Stimulated activated CD8-positive, alpha-beta memory T cell treated with anti-CD3 and anti-CD28 coated beads, Interleukin-12 subunit alpha, Interleukin-12 subunit beta, amount 100 ng/mL, for 24 hours (primary cell): ENCODE measurements around the gene ZKSCAN1.

ENCODE experiments used
- DNase-seq: peaks from one replicate; pipeline ENCODE4 v3.0.0-alpha.2; 2020; ENCODE audit errors: extremely low read depth

Gene ZKSCAN1

GRCh38 chr7:100038326-100038725 lies 22.9 kb downstream of the ZKSCAN1 start:
- no peak for DNase-seq

GRCh38 chr7:100040575-100040974 lies 25.2 kb downstream of the ZKSCAN1 start:
- DNase-seq: no peak

GRCh38 chr7:100044718-100045117 lies 29.3 kb downstream of the ZKSCAN1 start:
- no peak for DNase-seq

GRCh38 chr7:100048680-100049079 lies 33.3 kb downstream of the ZKSCAN1 start:
- DNase-seq: no peak

GRCh38 chr7:100049441-100050291 lies 34.3 kb downstream of the ZKSCAN1 start, which contains the start of gene ZSCAN21:
Gene ZSCAN21 (plus strand): TSS chr7:100049774. CDS start chr7:100057007, 7,233 bp downstream.
- DNase-seq: peak; percentile 62

GRCh38 chr7:100051611-100052010 lies 36.2 kb downstream of the ZKSCAN1 start:
- no peak for DNase-seq

- DNase-seq: no peak
Observed at GRCh38 chr7:100053215-100053614, 37.8 kb downstream of the ZKSCAN1 start.

GRCh38 chr7:100057006-100057405 lies 41.6 kb downstream of the ZKSCAN1 start:
- no peak for DNase-seq

- DNase-seq: no peak
Observed at GRCh38 chr7:100059251-100059739, 43.9 kb downstream of the ZKSCAN1 start.

GRCh38 chr7:100061518-100062193 lies 46.3 kb downstream of the ZKSCAN1 start:
- DNase-seq: no peak

- no peak for DNase-seq
Observed at GRCh38 chr7:100063376-100063775, 48.0 kb downstream of the ZKSCAN1 start.

GRCh38 chr7:100064162-100064561 lies 48.8 kb downstream of the ZKSCAN1 start:
- DNase-seq: no peak

GRCh38 chr7:100065452-100066186 lies 50.2 kb downstream of the ZKSCAN1 start:
- DNase-seq: no peak

- DNase-seq: no peak
Observed at GRCh38 chr7:100066953-100067352, 51.6 kb downstream of the ZKSCAN1 start.

- DNase-seq: no peak
Observed at GRCh38 chr7:100069991-100070390, 54.6 kb downstream of the ZKSCAN1 start.

- DNase-seq: no peak
Observed at GRCh38 chr7:100071018-100071723, 55.8 kb downstream of the ZKSCAN1 start.

- no peak for DNase-seq
Observed at GRCh38 chr7:100072462-100072861, 57.1 kb downstream of the ZKSCAN1 start.

- no peak for DNase-seq
Observed at GRCh38 chr7:100074841-100075240, 59.4 kb downstream of the ZKSCAN1 start.

GRCh38 chr7:100075418-100075817 lies 60.0 kb downstream of the ZKSCAN1 start:
- no peak for DNase-seq

GRCh38 chr7:100077205-100077604 lies 61.8 kb downstream of the ZKSCAN1 start:
- no peak for DNase-seq

GRCh38 chr7:100079024-100079560 lies 63.7 kb downstream of the ZKSCAN1 start:
- DNase-seq: no peak
